ENCODE data around the gene WDR11. TPM values are rescaled to one million over a fixed set of nuclear protein-coding genes. Genes with fewer than 3 reads are reported as not detected.

WDR11 gene
- total and polyA plus RNA-seq, 12 donors = 32.6 to 73.7 (median 45.6) TPM

DNA sequence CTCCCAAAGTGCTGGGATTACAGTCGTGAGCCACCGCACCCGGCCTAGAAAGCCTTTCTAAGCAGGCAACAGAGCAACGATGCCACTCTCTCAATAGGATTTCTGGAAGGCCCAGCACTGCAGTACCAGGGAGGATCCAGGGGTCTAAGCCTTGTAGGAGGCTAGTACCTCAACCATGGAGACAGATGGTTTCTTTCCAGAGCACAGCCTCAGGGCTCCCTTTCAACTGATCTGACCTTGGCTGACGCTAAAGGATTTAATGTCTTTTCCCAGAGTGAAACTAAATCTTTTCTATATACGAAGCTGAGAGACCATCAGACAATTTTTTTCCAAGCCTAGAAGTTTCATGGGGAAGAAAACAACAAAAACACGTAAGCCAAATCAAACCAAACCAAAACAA is 78.0 kb downstream of the WDR11 start:
- Histone ChIP-seq H3K4me1 (replicated peaks in 1 of 2) (no peaks in the 10 kb centered on the region), H3K36me3 (replicated peaks in 1 of 2) (no peaks in the 10 kb centered on the region), H3K4me3 (no peak overlapping the region), H3K27ac (no peak overlapping the region), H3K27me3 (no peaks in the 10 kb centered on the region), H3K9me3 (replicated peaks in 1 of 3) (no peaks in the 10 kb centered on the region)
- no peak for DNase-seq
- 68 to 80% (median 77%) methylated on average over 6 to 7 of the region's 7 CpGs for WGBS, 4 donors
- TF ChIP-seq POLR2A (IDR thresholded peaks at IDR 0.05) = no peak
- TF ChIP-seq, protein P1, sequence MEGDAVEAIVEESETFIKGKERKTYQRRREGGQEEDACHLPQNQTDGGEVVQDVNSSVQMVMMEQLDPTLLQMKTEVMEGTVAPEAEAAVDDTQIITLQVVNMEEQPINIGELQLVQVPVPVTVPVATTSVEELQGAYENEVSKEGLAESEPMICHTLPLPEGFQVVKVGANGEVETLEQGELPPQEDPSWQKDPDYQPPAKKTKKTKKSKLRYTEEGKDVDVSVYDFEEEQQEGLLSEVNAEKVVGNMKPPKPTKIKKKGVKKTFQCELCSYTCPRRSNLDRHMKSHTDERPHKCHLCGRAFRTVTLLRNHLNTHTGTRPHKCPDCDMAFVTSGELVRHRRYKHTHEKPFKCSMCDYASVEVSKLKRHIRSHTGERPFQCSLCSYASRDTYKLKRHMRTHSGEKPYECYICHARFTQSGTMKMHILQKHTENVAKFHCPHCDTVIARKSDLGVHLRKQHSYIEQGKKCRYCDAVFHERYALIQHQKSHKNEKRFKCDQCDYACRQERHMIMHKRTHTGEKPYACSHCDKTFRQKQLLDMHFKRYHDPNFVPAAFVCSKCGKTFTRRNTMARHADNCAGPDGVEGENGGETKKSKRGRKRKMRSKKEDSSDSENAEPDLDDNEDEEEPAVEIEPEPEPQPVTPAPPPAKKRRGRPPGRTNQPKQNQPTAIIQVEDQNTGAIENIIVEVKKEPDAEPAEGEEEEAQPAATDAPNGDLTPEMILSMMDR (IDR thresholded peaks at IDR 0.05) = no peak
- intact Hi-C loops (cut with DNase I) = no loop called here

DNA sequence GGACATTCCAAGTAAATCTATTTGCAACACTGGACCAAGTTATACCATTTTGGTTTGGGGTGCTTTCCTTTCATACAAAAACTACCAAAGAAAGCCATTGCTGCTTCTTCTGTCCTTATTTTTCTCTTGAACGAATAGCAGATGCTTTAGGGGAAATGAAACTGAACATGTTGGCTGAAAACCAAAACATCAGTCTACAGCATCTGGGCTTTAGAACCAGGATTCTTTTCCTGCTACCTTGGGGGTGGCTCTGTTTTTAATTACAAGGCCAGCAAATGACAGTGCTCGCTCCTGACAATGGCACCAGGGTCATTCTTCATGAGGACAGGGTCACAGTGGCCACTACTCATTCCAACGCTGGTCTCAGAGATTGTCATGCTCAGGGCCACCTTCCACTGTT is 80.3 kb downstream of the WDR11 start:
- intact Hi-C loops (cut with DNase I) = no loop called here
- no peak for DNase-seq
- Histone ChIP-seq H3K4me1 (replicated peaks in 1 of 2) (no peaks in the 10 kb centered on the region), H3K27me3 (no peaks in the 10 kb centered on the region), H3K27ac (no peak overlapping the region), H3K36me3 (replicated peaks in 1 of 2) (no peaks in the 10 kb centered on the region), H3K9me3 (replicated peaks in 1 of 3) (no peaks in the 10 kb centered on the region), H3K4me3 (no peak overlapping the region)
- TF ChIP-seq, protein P1 (IDR thresholded peaks at IDR 0.05) = no peak
- TF ChIP-seq POLR2A (IDR thresholded peaks at IDR 0.05) = no peak
- 24 to 45% (median 32%) methylated on average over 3 of the region's 3 CpGs for WGBS, 4 donors

DNA sequence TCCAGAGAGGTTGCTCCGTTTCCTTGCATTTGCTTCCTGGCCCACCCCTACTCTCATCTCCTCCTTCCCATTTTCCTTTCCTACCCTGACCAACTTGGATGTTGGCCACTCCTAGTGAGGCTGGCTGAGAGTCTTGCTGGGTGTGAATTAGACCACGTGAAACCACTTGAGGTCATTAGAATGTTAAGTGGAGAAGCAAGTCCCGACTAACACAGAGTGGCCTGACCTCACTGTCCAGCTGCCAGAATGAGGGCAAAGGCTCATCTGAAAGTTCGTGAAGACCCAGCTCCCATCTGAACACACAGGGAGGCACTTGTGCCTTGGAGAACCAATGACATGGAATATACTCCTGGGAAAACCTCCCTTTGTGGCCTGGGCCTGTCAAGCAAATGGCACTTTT is 80.8 kb downstream of the WDR11 start:
- Histone ChIP-seq H3K4me3 (no peak overlapping the region), H3K9me3 (replicated peaks in 1 of 3) (no peaks in the 10 kb centered on the region), H3K27me3 (no peaks in the 10 kb centered on the region), H3K27ac (no peak overlapping the region), H3K4me1 (replicated peaks in 1 of 2) (no peaks in the 10 kb centered on the region), H3K36me3 (replicated peaks in 1 of 2) (no peaks in the 10 kb centered on the region)
- intact Hi-C loops (cut with DNase I) = no loop called here
- DNase-seq = no peak
- WGBS, 4 donors = 71 to 83% (median 79%) methylated on average over 4 of the region's 4 CpGs
- TF ChIP-seq POLR2A (IDR thresholded peaks at IDR 0.05) = no peak
- TF ChIP-seq, protein P1 (IDR thresholded peaks at IDR 0.05) = no peak

DNA sequence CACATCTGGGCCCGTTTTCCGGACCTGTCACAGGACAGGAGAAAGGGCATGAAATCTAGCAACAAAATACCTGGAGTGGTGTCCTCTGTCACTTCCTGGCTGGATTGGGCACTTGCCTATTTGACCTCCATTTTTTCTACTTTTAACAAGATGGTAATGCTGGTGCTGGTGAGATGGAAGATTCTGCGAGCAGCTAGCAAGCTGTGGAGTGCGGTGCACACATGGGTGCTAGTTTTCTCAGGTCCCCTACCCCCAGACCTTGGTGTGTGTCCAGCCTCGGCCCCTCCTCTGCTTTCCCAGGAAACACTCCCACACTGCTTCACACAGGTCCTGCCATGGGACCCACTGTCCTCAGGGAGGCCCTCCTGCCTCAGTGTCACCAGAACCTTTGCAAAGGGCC is 87.7 kb downstream of the WDR11 start:
- TF ChIP-seq POLR2A (IDR thresholded peaks at IDR 0.05) = no peak
- TF ChIP-seq, protein P1 (IDR thresholded peaks at IDR 0.05) = no peak
- Histone ChIP-seq H3K27ac (no peak overlapping the region), H3K9me3 (replicated peaks in 1 of 3) (no peaks in the 10 kb centered on the region), H3K4me1 (replicated peaks in 1 of 2) (no peaks in the 10 kb centered on the region), H3K27me3 (no peaks in the 10 kb centered on the region), H3K4me3 (no peak overlapping the region), H3K36me3 (replicated peaks in 1 of 2) (no peaks in the 10 kb centered on the region)
- intact Hi-C loops (cut with DNase I) = no loop called here
- 87 to 95% (median 91%) methylated on average over 5 of the region's 5 CpGs for WGBS, 4 donors
- no peak for DNase-seq

All from adrenal gland (tissue), 12 donors.